Thyroid gland (tissue), 4 donors: ENCODE data around the gene ACAP3. TPM values are rescaled to one million over a fixed set of nuclear protein-coding genes. Genes with fewer than 3 reads are reported as not detected.

Experiments
- DNase-seq, 2 donors: peaks; one replicate each; pipeline ENCODE4 v3.0.0-alpha.2; 2019
- H3K27ac ChIP-seq, 3 donors: fragments of 200-600 bp; sonication (generic); 1 replicate in 2 of 3; 2 replicates in 1 of 3; pipeline ENCODE4 v1.5.1; 2016 to 2019; ENCODE audit warnings: mild to moderate bottlenecking in 1 of 3, moderate library complexity in 1 of 3
- H3K27me3 ChIP-seq: fragments of 200-600 bp; sonication (generic); one replicate; pipeline ENCODE4 v1.5.1; 2019
- H3K36me3 ChIP-seq, 2 donors: fragments of 200-600 bp; sonication (generic); one replicate each; pipeline ENCODE4 v1.5.1; 2016 to 2019
- H3K4me1 ChIP-seq, 2 donors: fragments of 200-600 bp; sonication (generic); one replicate each; pipeline ENCODE4 v1.5.1; 2017 to 2019
- H3K4me3 ChIP-seq, 3 donors: fragments of 200-600 bp; sonication (generic); replicated peaks in 1 of 3; 1 replicate in 2 of 3; 2 replicates in 1 of 3; pipeline ENCODE4 v1.5.1; 2016; ENCODE audit warnings: mild to moderate bottlenecking in 1 of 3
- H3K9me3 ChIP-seq: fragments of 200-600 bp; sonication (generic); one replicate; pipeline ENCODE4 v1.5.1; 2017
- CTCF ChIP-seq, 6 experiments: fragments of 200-600 bp in 3 of 6; fragments of 450-650 bp in 3 of 6; sonication (generic) in 3 of 6; IDR thresholded peaks; one replicate each; pipeline ENCODE4 v1.5.1; 2016 to 2019; ENCODE audit warnings: antibody characterized with exemption in 6 of 6, mild to moderate bottlenecking in 2 of 6, inconsistent platforms in 1 of 6, moderate library complexity in 1 of 6
- POLR2A ChIP-seq, 2 donors: fragments of 450-650 bp; IDR thresholded peaks; one replicate each; pipeline ENCODE4 v1.6.1; 2017; ENCODE audit warnings: antibody characterized with exemption in 2 of 2, mild to moderate bottlenecking in 2 of 2, moderate library complexity in 1 of 2
- WGBS, 2 donors: methylation state at CpG; one replicate each; pipeline ENCODE4 v1.1.5; 2017; 5-methylcytosine and 5-hydroxymethylcytosine counted together
- intact Hi-C: fragments of 100-400 bp; cut with DNase I; formaldehyde crosslinking; loops from one replicate; pipeline ENCODE4 v1.15.1; 2023
- total RNA-seq, 4 donors: library from RNA; depleted of rRNA; stranded (reverse); fragments of >200 nt; gene quantifications; one replicate each; pipeline ENCODE4 v1.2.3, GENCODE V29; 2016

ACAP3 gene
- total RNA-seq, 4 donors from 2014 or later: 31.6 to 51.2 (median 42.1) TPM

- intact Hi-C loops: loop anchor here (10.0 kb wide), 1 partner anchor 46 kb away; the partner anchor contains the start of genes CPTP and INTS11
- H3K36me3 ChIP-seq: no peaks in the 10 kb centered on the region
- DNase-seq: no peak
- H3K4me1 ChIP-seq: peaks cover 13 to 16% of the 10 kb centered on the region in 2 donors
- H3K27ac ChIP-seq: no peak overlapping the region
- TF ChIP-seq CTCF (IDR thresholded peaks at IDR 0.05) (no peak), POLR2A (IDR thresholded peaks at IDR 0.05) (no peak)
- H3K4me3 ChIP-seq: no peak overlapping the region
- H3K9me3 ChIP-seq: no peaks in the 10 kb centered on the region
- no peaks in the 10 kb centered on the region for H3K27me3 ChIP-seq
- 97% methylated on average over 13 of the region's 13 CpGs for WGBS, 2 donors
These were observed 29.1 kb downstream of the ACAP3 start for GRCh38 chr1:1278620-1279019.

- H3K27ac ChIP-seq: no peak overlapping the region
- H3K4me1 ChIP-seq: peaks cover 26 to 27% of the 10 kb centered on the region in 2 donors
- no peaks in the 10 kb centered on the region for H3K27me3 ChIP-seq
- H3K9me3 ChIP-seq: no peaks in the 10 kb centered on the region
- intact Hi-C loops: loop anchor here (10.0 kb wide), 1 partner anchor 49 kb away; the partner anchor contains the start of genes CPTP and INTS11
- TF ChIP-seq POLR2A (IDR thresholded peaks at IDR 0.05): no peak
- no peak for TF ChIP-seq CTCF (IDR thresholded peaks at IDR 0.05)
- no peaks in the 10 kb centered on the region for H3K36me3 ChIP-seq
- DNase-seq: no peak
- WGBS, 2 donors: 83 to 92% methylated on average over 9 of the region's 9 CpGs
- H3K4me3 ChIP-seq: no peak overlapping the region
These were observed 31.9 kb downstream of the ACAP3 start for GRCh38 chr1:1275836-1276235.

DNA sequence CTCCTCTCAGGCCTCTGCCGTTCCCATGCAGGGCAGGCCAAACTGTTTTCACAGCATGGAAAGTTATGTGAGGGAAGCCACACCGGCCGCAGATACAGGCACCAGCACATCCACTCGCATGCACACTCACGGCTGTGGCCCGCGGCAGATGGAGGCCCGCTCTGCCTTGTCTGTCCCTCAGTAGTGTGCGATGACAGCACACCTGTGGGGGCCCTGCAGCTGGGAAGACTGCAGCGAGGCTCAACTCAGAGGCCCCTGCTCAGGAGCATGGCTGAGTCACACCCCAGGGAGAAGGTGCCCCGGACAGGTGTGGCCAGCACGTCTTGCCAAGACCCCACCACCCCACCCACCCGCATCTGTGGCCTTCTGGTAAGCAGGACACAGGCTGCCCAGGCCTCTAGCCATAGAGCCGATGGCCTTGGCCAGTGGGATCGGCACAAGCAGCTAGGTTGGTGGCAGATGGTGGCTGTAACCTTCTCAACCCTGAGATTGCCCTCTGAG, 32.7 kb downstream of the ACAP3 start:
- TF ChIP-seq POLR2A (IDR thresholded peaks at IDR 0.05) (no peak), CTCF (IDR thresholded peaks at IDR 0.05) (no peak)
- Histone ChIP-seq H3K4me1 (peaks cover 29 to 34% of the 10 kb centered on the region in 2 donors), H3K27ac (no peak overlapping the region), H3K4me3 (no peak overlapping the region), H3K9me3 (no peaks in the 10 kb centered on the region), H3K27me3 (no peaks in the 10 kb centered on the region), H3K36me3 (no peaks in the 10 kb centered on the region)
- intact Hi-C loops: loop anchor here (10.0 kb wide), 1 partner anchor 50 kb away; the partner anchor contains the start of genes CPTP and INTS11
- 71 to 88% methylated on average over 3 to 10 of the region's 15 CpGs for WGBS, 2 donors
- no peak for DNase-seq

DNA sequence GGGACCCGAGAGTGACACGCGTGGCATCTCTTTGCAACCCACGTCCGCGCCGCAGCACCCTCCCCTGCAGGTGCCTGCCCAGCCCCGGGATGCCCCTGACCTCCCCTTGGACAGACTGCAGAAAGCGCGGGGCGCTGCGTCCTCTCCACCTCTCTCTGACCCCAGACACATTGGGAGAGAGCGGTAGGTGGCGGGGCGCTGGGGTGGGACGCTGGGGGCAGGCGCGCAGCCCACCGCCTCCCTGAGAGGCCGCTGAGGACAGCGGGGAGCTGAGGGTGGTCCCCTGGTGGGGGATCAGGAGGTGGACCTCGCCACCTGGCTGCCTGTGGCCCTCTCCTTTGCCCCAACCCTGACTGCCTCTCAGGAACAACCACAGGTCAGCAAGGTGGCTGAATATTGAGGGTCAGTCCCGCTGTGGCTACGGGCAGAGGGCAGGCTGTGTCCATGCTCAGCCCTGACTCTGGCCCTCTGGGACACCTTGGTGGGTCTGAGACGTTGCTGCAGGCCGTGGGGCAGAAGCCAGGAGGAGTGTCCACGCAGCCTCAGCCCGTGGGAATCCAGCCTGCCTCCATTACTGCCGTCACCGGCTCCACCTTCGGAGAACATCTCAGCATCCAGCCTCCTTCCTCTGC, 33.3 kb downstream of the ACAP3 start:
- no peak for DNase-seq
- Histone ChIP-seq H3K4me3 (peak overlapping the region; percentile 63 to 85 (median 79)), H3K9me3 (no peaks in the 10 kb centered on the region), H3K27ac (peak overlapping the region in 2 of 3 donors; percentile 44 to 47), H3K27me3 (no peaks in the 10 kb centered on the region), H3K4me1 (peaks cover 29 to 34% of the 10 kb centered on the region in 2 donors), H3K36me3 (no peaks in the 10 kb centered on the region)
- TF ChIP-seq POLR2A (IDR thresholded peaks at IDR 0.05): no peak
- TF ChIP-seq CTCF (IDR thresholded peaks at IDR 0.05): no peak
- intact Hi-C loops: loop anchor here (10.0 kb wide), 1 partner anchor 50 kb away; the partner anchor contains the start of genes CPTP and INTS11
- 25 to 36% methylated on average over 8 to 20 of the region's 31 CpGs for WGBS, 2 donors
